ENCODE results near the gene MAP3K3.

The MAP3K3 gene

DNA sequence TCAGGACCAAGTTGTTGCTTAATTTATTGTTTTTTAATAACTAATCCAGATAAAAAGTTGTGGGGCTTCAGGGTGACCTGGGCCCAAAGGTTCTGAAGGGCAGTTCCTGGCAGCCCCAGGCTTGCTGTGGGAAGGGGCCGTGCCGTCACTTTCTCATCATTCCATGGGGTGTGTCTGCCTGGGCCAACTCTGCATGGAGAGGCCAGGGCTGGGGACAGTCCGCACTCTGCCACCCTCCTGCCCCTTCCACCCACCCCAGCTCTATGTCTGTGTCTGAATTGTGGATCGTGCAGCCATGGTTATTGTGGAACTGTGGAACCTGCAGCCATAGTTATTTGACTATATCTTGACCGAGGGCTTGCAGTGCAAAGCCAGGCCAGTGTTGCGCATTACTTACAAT, 73.7 kb downstream of the MAP3K3 start:
- no peak for DNase-seq

DNA sequence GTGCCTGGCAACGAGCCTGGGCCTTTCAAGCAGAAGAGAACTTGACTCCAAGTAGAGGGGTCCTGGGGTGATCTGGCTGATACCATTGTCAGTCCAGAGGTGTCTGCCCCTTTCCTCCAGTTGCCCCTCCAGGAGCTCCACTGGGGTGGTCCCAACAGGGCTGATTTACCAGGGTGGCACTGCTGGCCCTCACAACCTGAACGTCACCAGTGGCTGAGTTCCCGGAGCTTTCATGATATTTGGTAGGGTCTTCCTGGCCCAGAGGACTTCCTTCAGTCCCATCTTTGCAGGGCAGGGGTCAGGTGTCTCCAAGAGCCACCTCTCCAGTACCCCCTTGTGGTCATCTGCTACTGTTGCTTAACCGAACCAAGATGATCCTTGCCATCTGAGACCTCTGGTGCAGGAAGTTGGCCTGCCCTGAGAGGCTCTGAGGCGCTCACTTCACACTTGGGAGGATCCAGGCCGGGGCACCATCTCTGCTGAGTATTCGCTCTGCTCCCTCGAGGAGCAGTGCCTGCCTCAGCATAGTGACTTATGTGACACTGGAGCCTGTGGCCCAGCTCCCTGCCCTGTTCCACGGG, 74.3 kb downstream of the MAP3K3 start:
- DNase-seq, result no peak

DNA sequence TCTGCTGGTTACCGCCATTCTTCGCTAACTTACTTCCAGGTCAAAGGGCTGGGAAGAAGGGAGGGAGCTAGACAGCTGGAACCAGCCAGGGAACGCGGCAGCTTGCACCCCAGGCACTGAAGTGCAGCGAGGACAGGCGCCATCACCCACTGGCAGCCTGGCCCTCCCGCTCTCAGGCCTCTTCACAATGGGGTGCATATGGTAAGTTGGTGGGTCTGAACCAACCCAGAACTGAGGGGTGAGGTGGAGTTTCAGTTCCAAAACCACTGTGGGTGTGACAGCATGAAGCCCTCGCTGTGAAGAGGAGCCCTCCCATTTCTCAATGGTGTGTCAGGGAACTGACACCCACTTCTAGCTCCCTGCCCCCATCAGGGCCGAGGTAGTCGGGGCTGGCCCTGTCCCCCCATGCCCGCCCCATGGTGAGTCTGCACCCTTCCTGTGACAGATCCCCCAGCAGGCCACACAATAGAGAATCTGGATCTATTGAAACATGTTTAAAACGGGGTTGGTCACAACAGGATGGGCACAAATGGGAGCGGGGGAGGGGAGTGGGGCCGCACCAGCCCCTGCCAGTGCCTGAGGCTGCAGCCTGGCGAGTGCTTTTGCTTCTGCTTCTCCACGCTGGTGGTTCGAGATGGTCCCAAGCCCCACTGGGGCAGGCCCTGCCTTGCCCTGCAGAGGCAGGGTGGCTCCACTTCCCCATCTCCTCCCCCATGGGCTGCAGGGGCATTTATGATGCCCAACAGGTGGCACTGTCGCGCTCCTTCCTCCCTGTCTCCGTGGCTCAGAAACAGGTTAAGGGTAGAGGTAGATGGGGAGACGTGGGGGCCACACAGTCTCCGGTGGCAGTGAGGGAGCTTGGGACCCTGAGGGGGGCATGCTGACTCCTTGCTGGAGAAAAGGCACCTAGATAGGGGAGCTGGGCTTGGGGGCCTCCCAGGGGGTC, 75.4 kb downstream of the MAP3K3 start:
- peak; percentile 66 for DNase-seq

DNA sequence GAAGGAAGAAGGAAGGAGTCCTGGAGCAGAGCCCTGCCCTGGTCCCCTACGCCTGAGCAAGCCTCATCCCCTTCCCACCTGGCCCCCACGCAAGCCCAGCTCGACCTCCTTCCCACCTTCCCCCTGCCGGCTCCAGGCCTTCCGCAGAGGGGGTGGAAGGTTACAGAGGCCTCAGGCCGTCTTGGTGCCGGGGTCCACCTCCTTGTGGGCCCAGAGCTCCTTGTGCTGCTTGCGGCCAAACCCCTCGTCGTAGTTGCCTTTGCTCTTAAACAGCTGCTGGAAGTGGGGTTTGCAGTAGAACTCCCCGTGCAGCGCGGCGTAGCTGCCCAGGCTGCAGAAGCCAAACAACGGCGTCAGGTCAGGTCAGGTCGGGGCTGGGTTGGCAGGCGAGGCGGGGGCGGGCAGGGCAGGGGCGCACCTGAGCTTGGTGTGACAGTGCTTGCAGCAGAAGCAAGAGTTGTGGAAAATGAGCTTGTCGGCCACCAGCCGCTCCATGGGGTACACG, 76.2 kb downstream of the MAP3K3 start:
- DNase-seq, result no peak

DNA sequence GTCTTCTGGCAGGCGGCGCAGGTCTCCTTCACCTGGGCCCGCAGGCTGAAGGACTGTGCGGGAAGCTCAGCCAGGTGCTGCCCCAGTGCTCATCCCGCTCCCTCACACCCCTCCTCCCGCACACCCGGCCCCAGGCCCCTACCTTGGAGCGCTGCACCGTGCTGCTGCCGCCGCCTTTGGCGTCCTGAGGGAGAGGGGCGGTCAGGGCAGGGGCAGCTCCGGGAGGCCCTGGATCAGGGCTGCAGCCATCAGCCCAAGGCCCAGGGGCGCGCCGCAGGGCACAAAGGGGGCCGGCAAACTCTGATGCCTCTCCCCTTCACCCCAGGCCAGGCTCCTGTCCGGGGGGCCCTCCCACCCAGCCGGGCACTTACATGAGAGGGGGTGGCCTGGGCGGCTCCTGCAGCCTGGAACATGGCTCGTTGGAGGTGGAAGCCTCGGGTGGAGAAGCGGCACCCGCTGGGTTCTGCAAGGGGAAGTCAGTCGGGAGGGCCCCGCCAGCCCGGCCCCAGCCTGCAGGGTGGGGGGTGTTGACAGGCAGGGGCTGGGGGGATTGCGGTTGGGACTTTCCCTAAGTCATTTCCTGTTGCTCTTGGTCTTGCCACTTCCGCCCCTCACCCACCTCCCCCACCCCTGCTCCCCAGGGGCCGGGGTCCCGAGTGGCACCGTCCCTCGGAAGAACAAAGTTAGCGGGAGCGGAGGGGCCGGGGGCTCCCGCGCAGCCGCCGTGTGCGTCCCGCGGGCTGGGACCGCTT, 76.8 kb downstream of the MAP3K3 start:
- peak; percentile 67 for DNase-seq

DNA sequence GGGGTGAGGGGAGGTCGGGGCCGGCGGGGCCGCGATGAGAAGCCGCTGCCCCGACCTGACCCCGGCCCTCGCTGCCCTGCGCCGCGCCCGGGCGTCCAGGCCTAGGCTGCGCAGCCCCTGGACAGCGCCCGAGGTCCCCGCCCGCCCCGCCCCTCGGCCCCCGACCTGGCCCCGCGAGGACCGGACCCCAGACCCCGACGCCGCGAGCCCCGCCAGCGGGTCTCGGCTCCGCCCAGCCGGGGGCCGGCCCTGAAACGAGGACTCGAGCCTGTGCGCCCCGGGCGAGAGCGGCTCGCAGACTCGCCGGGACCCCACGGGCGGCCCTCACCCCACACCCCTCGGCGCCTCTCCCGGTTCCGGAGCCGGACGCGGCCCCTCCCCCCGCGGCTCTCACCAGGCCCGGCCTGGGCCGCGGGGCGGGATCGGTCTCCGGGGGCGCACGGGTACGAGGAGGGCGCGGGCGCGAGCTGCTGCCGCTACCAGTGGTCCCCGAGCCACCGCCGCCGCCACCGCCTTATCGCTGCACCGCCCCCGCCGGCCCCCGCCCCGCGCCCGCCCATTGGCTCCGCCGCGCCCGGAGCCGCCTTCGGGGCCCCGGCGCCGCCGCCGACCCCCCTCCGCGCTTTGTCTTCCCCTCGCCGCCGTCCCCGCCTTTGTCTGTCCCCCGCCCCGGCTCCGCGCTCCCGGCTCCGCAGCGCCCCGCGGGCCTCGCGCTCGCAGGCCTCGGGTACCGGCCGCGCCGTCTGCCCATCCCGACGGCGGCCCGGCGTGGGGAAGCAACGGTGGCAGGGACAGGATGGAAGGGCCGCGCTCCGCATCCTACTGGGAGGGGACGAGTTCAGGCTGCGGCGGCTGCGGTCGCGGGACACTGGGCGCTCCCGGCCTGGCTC, 77.7 kb downstream of the MAP3K3 start, which contains the start of gene LIMD2:
Gene LIMD2, minus strand, starts transcription at position 488 of the 890 bp plus-strand sequence. CDS start 827 bp downstream, outside the sequence.
- peak; percentile 76 for DNase-seq

DNA sequence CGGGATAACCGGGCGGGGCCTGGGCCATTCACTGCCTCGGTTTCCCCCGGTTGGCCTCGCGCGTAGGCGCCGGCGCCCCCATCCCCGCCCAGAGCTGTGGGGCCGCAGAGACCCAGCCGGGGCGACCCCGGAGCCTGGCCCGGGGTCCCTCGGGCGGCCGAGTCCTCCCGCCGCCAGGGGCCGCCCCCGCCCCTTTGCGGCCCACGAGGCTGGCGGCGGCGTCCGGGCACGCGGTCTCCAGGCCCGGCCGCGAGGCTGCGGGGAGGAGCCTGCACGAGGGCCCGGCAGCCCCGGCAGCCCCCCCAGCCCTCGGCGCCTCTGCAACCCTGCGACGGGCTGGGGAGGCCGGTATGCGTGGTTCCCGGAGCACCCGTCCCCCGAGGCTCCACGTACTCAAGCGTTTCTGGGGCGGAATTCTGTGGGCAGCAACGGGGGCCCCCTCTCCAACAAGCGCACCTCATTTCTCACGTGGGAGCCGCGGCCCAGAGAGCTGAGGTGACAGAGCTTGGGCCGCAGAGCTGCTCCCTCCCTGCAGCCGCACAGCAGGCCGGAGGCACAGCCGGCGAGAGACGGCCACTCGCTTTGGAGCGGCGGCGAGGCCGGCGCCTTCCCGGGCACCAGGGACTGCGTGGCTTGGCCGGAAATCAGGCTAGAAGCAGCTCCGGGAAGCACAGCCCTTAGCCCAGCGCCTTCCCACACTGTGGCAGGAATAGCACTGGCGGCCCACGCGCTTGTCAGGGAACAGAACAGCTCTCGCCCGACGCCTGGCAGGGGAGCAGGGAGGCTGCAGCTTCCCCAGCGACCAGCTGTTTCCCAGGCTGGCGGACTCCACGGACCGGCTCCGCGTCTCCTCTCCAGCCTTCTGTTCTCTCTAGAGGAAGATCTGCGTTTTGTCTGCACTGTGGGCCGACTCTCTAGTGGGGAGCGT, 78.6 kb downstream of the MAP3K3 start:
- DNase-seq, result no peak

DNA sequence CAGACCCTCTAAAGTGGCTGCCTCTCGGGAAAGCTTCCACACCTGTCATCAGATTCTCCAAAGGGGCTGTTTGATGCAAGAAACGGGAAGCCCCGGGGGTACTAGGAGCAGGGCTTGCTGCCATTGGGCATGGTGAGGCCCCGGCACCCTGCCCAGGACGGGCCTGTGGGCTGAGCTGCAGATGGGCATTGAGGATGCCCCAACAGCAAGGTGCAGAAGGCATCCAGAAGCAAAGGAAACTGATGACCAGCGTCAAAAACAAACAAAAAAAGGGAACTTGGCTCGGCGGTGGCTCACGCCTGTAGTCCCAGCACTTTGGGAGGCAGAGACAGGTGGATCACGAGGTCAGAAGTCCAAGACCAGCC, 79.2 kb downstream of the MAP3K3 start:
- no peak for DNase-seq

DNA sequence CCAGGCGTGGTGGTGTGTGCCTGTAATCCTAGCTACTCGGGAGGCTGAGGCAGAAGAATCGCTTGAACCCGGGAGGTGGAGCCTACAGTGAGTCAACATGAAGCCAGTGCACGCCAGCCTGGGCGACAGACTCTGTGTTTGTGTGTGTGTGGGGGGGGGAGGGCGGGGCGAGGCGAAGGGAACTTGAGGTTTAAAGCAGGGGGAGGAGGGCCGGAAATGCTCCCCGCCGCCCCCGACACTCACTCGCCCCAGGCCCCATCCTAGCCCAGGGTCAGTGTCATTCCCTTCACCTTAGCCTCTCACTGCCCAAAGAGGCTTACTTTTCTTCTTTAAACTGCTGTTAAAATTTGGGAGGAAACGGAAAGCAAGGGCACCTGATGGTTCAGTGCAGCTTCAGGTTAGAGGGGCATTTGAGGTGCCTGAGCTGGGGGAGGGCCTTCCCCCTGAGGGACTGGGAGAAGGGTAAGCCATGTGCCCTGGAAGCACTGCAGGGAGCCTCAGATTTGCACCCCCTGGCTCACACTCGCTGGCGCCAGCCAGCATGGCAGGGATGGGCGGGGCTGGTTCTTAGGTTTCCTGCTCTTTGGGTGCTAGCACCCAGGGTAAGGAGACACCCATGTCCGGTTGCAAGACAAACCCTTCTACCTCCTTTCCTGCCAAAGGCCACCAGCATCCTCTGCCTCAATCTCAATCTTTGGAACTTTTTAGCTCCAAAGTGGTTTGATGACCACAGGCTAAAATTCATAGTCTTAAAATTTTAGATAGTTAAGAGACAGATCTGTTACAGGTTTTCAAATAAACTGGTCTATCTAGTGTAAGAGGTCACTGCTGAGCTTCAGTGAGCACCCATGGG, 79.9 kb downstream of the MAP3K3 start:
- peak; percentile 59 for DNase-seq

DNA sequence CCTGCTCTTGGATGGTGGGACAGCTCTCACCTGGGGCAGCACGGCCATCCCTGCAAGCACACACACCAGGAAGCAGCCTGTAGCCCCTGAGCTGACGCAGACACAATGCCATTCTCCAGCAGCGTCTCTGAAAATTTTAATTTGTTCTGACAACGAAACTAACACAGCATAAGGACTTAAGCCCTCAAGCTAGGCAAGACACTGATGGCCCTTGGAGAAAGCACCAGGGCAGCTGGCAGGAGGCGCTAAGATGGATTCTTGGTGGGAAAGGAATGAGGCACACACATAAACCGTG, 80.5 kb downstream of the MAP3K3 start:
- no peak for DNase-seq

DNA sequence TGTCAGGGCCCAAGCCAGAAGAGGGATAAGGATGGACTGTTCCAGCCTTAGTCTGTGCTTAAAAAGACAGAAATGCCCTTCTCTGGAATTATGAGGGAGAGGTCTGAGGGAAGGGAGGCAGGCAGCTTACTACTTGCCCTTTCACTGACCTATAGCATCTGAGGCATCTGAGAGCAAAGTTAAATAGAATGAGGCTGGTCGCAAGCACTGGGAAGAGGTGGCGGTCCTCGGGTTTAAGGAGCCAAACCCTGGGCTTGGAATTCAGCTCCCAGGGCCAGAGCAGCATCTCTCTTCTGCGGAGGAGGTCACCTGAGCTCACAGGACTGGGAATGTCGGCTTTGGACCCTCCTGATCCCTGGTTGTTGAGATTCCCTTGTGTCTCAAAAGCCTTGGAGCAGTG, 80.8 kb downstream of the MAP3K3 start:
- DNase-seq, result no peak

DNA sequence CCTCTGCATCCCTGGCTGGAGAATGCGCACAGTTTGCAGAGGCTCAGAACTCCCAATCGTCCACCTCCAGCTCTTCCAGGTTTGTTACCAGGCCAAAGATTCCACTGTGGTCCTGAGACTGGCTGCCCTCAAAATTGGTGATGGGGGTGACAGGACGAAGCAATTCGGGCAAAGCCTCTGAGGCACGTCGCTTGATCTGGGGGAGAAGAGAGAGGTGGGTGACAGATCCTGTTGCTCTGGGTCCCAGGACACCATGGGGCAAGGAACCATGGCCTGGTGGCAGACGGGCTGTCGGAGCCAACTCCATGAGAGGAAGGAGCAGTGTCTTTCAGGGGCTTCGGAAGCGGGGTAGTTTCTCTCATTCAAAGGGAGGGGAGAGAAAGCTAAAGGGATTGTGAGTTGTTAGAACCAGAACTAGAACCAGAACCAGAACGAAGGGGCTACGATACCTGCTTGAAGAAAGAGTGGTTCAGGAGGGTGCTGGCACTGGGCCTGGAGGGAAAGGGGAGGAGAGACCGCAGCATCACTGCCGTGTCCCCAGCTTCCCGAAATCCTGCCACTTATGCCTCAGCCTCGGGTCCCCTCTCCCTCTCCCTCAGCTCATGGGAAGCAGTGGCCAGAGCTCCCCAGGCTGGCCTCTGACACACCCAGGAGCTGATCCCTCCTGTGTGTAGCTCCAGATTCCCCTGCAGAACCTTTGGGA, 81.5 kb downstream of the MAP3K3 start:
- DNase-seq, result no peak

DNA sequence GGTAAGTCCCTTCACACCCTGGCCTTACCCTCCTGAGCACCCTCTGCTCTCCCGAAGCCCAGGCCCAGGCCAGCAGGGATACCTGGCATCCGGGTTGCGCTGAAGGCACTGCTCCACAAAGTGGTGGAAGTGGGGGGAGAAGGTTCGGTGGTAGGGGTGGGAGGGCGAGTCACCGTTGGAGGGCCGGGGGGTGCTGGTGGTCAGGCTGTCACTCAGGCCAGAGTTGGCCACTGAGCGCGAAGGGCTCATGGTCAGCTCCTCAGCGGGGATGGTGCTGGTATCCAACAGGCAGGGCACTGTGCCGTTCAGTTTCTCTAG, 82.0 kb downstream of the MAP3K3 start:
- DNase-seq, result no peak

DNA sequence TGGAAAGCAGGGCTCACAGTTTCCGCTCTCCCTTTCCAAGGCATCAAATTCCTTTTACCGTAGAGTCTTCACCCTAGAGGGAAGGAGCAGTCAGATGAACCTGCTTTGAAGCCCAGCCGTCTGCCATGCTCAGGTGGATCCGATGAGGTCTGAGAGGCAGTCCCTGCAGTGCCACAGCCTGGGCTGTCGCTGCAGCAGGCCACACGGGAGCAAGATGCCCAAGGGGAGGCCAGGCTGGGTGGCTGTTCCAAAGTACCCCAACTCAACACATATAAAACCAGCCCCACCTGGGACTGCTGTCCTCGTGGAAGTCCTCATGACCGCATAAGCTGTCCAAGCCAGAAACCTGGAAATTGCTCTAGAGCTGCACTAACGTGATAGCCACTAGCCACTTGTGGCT, 82.6 kb downstream of the MAP3K3 start:
- no peak for DNase-seq

DNA sequence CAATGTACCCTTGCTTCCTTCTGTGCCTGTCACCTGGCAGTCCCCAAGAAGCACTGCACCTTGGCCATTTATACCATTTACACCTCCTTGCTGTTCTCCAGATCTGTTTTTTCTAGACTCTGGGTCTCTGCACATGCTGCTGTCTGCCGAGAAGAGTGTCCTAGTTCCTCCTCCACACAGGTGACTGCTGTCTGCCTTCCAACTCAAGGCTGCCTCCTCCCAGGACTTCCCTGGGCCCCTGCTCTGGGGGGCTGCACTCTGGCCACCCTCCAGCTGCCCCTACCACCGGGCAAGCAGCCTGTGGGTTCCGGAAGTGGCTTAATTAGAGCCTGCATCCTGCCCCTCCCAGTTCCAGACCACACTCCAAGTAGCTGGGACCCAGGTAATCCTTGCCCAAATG, 83.4 kb downstream of the MAP3K3 start:
- DNase-seq, result no peak

DNA sequence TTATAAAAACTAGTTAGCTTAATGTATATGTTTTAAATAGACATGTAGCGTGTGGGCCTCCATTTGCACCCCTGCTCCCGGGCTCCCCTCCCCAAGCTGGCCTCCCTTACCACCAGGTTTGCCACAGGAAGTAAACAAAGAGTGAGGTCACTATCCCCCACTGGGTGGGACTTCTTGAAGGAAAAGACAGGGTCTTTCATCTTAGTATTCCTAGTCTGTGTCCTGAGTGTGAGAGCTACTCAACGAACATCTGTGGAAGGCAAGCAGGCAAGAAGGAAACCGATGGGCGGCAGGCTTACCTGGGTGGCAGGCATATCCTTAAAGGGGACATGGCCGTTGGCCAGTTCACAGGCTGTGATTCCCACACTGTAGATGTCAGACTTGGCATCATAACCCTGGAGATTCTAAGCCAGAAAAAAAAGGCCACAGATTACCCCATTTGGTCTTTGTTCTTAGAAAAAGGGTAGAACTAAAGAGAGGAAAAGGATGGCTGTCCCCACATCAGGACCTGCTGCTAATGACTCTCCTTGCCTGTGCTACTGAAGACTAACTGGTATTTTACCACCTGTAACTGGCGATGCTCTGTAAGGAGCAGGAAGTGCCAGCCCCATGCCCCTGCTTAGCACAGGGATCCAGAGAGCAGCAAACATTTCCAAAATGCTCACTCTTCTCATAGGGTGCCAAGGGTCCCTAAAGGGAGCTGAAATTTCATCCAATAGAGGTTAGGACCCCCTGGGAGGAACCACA, 84.3 kb downstream of the MAP3K3 start:
- no peak for DNase-seq

DNA sequence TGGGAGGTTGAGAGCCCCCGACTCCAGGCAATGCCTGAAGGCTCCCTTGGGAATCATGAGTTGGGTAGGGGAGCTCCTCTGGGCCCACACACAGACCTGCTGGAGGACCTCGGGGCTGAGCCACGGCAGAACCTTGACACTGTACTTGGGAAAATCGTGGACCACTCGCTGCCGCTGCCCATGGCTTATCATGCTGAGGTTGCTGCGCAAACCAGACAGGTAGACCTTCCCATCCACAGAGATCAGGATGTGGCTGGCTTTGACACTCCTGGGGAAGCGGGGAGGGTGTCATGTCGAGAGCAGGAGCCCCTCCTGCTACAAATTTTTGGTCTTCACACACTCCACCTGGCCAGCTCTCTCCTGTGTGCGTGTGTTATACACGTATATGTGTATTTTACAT, 84.9 kb downstream of the MAP3K3 start:
- no peak for DNase-seq

DNA sequence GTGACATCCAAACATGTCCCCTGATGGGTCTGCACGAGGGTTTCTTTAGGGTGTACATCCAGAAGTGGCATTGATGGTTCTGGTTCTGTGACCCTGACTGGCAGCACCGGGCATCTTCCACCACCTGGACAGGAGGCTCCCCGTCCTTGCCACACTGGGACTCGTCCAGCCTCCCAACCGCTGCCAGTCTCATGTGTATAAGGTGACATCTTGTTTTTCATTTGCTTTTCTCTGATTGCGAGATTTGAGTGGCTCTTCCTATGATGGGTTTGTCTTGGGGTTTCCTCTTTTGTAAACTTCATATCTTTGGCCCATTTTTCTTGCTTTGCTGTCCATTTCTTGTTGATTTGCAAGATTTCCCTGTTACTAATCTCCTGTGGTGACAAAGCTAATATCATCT, 86.9 kb downstream of the MAP3K3 start:
- no peak for DNase-seq

DNA sequence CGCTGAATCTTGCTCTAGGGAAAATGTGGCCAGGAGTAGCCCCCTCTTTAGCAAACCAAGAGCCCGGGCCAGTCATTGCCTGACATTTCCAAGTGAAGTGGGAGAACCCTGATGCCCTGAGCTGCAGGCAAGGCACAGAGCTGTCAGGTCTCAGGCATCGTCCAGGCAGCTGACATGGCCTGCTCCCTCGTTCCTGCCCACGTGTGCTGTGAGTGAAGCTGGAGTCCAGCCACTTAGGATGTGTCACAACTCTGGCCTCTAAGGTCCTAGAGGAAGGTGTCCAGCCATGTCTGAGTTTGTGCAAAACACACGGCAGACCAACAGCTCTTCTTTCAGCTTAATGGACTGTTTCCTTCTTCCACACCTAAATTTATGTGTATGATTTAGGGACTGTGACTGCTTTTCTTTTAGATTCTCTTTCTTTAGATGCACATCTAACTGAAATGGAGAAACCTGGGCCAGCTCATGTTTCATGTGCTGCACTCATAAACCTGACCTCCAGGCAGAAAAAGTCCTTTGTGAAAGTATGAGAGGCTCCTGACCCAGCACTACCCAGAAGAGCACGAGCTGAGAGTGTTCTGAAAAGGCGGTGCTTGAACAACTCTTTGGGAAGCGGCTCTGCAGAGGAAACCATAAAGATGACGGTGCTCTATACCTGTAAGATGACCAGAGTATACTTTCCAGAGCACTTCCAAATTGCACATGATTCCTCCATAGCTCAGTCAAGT, 92.5 kb downstream of the MAP3K3 start:
- no peak for DNase-seq
